Right lobe of liver (tissue), 6 donors: ENCODE data around the gene RGS3. TPM values are rescaled to one million over a fixed set of nuclear protein-coding genes. Genes with fewer than 3 reads are reported as not detected.

ENCODE experiments used
- ATAC-seq, 4 donors: fragments of 200-7000 bp; cut with Tn5 transposase; one replicate each; pipeline ENCODE4 v1.9.1; 2020; ENCODE audit warnings: mild to moderate bottlenecking in 4 of 4, moderate library complexity in 4 of 4
- DNase-seq, 3 donors: peaks; one replicate each; pipeline ENCODE4 v3.0.0-alpha.2; 2020
- H3K27ac ChIP-seq, 3 donors: fragments of 200-600 bp; one replicate each; pipeline ENCODE4 v1.8.0; 2022
- H3K27me3 ChIP-seq, 2 donors: fragments of 200-600 bp; one replicate each; pipeline ENCODE4 v1.8.0; 2022
- H3K36me3 ChIP-seq, 4 donors: fragments of 200-600 bp; sonication (generic) in 1 of 4; one replicate each; pipeline versions ENCODE4 v1.5.1 to v1.8.0; 2017 to 2022; ENCODE audit warnings: control low read depth in 1 of 4
- H3K4me1 ChIP-seq, 4 donors: fragments of 200-600 bp; sonication (generic) in 1 of 4; one replicate each; pipeline versions ENCODE4 v1.5.1 to v1.8.0; 2017 to 2022; ENCODE audit warnings: control low read depth in 1 of 4
- H3K4me3 ChIP-seq, 3 donors: fragments of 200-600 bp; one replicate each; pipeline ENCODE4 v1.8.0; 2022
- H3K9me3 ChIP-seq, 4 donors: fragments of 200-600 bp; sonication (generic) in 1 of 4; one replicate each; pipeline versions ENCODE4 v1.5.1 to v1.8.0; 2017 to 2022; ENCODE audit warnings: control low read depth in 1 of 4
- POLR2A ChIP-seq: fragments of 450-650 bp; IDR thresholded peaks from one replicate; pipeline ENCODE4 v1.6.1; 2017; ENCODE audit warnings: antibody characterized with exemption, mild to moderate bottlenecking
- WGBS: methylation state at CpG from one replicate; pipeline ENCODE4 v1.1.6; 2018; ENCODE audit warnings: low coverage, low lambda C conversion rate; ENCODE audit not compliant: insufficient coverage; ENCODE audit errors: missing lambda C conversion rate; 5-methylcytosine and 5-hydroxymethylcytosine counted together
- intact Hi-C, 2 donors: fragments of 100-400 bp; cut with DNase I; formaldehyde crosslinking; loops; one replicate each; pipeline versions ENCODE4 v1.11.2 to v1.14.1; 2022
- total RNA-seq, 6 experiments: library from RNA; depleted of rRNA in 2 of 6; stranded (reverse); fragments of >200 nt in 2 of 6; fragmentation: NEBNext Ultra II Directional in 3 of 6; extraction: Animal tissue kit (Norgen Biotek cat#: 25700) in 3 of 6; gene quantifications; one replicate each; pipeline versions ENCODE4 v1.1.0 to v1.2.4, GENCODE V29; 2016 to 2023
- TF ChIP-seq, protein P1 (sequence below), 4 donors: fragments of 200-600 bp in 3 of 4; fragments of 450-650 bp in 1 of 4; IDR thresholded peaks; one replicate each; pipeline versions ENCODE4 v1.5.1 to v1.8.0; 2016 to 2022; ENCODE audit warnings: antibody characterized with exemption in 4 of 4, mild to moderate bottlenecking in 2 of 4
- donor health status: DM: no; HTN: yes; CAD: no.
- donor health status: DM: no; HTN: no; CAD: no.
- donor health status: DM: no; HTN: no; CAD: no.
- donor health status: DM: no; HTN: yes; CAD: no.
- donor health status: DM: no; HTN: yes; CAD: no.

Gene RGS3
- total RNA-seq, 6 experiments from 2014 or later = 19.0 to 60.3 (median 31.0) TPM

DNA sequence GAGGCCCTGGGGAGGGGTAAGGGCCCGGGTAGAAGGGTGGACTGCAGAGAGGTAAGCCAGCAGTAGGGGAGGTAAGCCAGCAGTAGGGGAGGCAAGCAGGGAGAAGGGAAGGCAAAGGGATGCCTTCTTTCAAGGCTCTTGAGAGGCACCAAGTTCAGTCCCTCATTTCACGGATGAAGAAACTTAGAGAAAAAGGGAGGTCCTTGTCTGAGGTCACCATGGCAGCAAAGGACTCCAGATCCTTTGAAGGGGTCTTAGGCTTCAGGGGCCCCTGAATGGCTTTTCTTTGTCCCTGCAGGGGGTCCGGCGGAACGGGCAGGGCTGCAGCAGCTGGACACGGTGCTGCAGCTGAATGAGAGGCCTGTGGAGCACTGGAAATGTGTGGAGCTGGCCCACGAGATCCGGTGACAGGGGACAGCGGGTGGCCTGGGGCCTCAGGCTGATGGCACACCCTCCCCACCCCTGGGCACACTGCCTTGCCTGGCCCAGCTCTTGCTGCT lies 42.6 kb downstream of the RGS3 start:
- H3K4me1 ChIP-seq = peaks cover 0 to 56% (median 26%) of the 10 kb centered on the region in 4 donors
- WGBS = 90% methylated on average over 2 of the region's 9 CpGs

DNA sequence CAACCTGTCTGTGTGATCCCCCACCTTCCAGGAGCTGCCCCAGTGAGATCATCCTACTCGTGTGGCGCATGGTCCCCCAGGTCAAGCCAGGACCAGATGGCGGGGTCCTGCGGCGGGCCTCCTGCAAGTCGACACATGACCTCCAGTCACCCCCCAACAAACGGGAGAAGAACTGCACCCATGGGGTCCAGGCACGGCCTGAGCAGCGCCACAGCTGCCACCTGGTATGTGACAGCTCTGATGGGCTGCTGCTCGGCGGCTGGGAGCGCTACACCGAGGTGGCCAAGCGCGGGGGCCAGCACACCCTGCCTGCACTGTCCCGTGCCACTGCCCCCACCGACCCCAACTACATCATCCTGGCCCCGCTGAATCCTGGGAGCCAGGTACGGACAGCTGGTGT lies 43.7 kb downstream of the RGS3 start:
- no peaks in the 10 kb centered on the region for H3K9me3 ChIP-seq
- WGBS = 90% methylated on average over 5 of the region's 19 CpGs
- H3K27ac ChIP-seq = no peak overlapping the region
- intact Hi-C loops = no loop called here
- ATAC-seq (no peak), DNase-seq (no peak)
- TF ChIP-seq, protein P1, sequence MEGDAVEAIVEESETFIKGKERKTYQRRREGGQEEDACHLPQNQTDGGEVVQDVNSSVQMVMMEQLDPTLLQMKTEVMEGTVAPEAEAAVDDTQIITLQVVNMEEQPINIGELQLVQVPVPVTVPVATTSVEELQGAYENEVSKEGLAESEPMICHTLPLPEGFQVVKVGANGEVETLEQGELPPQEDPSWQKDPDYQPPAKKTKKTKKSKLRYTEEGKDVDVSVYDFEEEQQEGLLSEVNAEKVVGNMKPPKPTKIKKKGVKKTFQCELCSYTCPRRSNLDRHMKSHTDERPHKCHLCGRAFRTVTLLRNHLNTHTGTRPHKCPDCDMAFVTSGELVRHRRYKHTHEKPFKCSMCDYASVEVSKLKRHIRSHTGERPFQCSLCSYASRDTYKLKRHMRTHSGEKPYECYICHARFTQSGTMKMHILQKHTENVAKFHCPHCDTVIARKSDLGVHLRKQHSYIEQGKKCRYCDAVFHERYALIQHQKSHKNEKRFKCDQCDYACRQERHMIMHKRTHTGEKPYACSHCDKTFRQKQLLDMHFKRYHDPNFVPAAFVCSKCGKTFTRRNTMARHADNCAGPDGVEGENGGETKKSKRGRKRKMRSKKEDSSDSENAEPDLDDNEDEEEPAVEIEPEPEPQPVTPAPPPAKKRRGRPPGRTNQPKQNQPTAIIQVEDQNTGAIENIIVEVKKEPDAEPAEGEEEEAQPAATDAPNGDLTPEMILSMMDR (IDR thresholded peaks at IDR 0.05) = no peak
- TF ChIP-seq POLR2A = no peak
- no peaks in the 10 kb centered on the region for H3K27me3 ChIP-seq
- no peaks in the 10 kb centered on the region for H3K36me3 ChIP-seq
- no peak overlapping the region for H3K4me3 ChIP-seq
- peaks cover 0 to 64% (median 30%) of the 10 kb centered on the region in 4 donors for H3K4me1 ChIP-seq

More for the DNA sequence above, 42.6 kb downstream of the RGS3 start:
- Histone ChIP-seq H3K36me3 (no peaks in the 10 kb centered on the region), H3K27me3 (no peaks in the 10 kb centered on the region), H3K4me3 (peak overlapping the region in 1 of 3 donors; percentile 47), H3K9me3 (no peaks in the 10 kb centered on the region), H3K27ac (peak overlapping the region in 1 of 3 donors; percentile 29)
- no peak for ATAC-seq
- intact Hi-C loops = no loop called here
- no peak for TF ChIP-seq POLR2A
- TF ChIP-seq, protein P1 (IDR thresholded peaks at IDR 0.05) = no peak
- no peak for DNase-seq

DNA sequence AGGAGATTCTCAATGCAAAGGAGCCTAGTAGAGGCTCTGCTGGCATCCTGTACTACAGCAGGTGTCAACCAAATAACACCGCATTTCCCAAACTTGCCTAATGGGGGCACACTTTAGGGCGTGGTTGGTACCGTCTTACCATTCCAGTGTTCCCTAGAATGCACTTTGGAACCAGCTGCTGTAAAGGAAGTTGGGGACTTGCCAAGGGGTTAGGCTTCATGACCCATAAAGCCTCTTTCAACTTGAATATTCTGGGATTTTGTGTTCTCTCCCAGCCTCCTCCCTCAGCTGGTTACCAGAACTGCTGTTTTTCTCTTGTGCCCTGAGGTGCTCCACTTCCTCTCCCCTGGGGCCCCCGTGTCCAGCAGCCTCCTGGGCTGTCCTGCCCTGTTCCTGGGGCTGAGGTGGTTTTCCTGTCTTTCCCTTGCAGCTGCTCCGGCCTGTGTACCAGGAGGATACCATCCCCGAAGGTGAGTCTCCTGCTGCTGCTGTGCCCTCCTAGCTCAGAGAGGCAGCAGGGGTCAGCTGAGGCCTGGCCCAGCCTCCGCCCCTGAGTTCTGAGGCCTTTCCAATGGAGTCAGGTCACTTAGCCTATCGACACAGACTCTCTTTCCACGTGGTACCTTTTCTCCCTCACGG lies 44.7 kb downstream of the RGS3 start:
- Histone ChIP-seq H3K4me3 (no peak overlapping the region), H3K27ac (peak overlapping the region in 2 of 3 donors; percentile 33 to 38), H3K27me3 (no peaks in the 10 kb centered on the region), H3K36me3 (no peaks in the 10 kb centered on the region), H3K9me3 (no peaks in the 10 kb centered on the region), H3K4me1 (peaks cover 0 to 64% (median 30%) of the 10 kb centered on the region in 4 donors)
- no peak for DNase-seq
- TF ChIP-seq, protein P1 (IDR thresholded peaks at IDR 0.05) = peak; percentile 12 to 41 (median 20)
- TF ChIP-seq POLR2A = no peak
- 50% methylated on average over 8 of the region's 10 CpGs for WGBS
- ATAC-seq = peak in 3 of 4 donors; percentile 9 to 35 (median 28)
- intact Hi-C loops = no loop called here

DNA sequence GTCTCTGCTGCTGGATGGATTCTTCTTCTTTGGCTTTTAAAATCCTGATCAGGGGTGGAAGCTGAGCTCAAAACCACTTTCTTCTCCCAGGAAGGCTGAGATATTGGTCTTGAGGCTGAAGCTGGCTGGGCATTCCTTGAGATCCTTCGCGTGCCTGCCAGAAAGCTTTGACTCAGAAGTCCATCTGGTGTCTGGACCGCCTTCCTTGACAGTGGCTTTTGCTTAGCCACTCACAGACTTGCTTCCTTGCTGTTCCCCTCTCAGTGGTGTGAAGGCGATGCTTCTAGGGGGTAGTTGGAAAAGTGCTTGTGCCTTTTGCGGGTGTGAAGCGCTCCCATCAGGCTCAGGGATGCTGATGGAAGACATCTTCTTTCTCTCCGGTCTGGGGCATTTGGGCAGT lies 45.9 kb downstream of the RGS3 start:
- H3K4me1 ChIP-seq = peaks cover 0 to 57% (median 23%) of the 10 kb centered on the region in 4 donors
- ATAC-seq (no peak), DNase-seq (no peak)
- H3K4me3 ChIP-seq = no peak overlapping the region
- H3K27me3 ChIP-seq = no peaks in the 10 kb centered on the region
- intact Hi-C loops = no loop called here
- no peak overlapping the region for H3K27ac ChIP-seq
- TF ChIP-seq, protein P1 (IDR thresholded peaks at IDR 0.05) = no peak
- no peak for TF ChIP-seq POLR2A
- H3K36me3 ChIP-seq = peaks cover 0 to 1% (median 0%) of the 10 kb centered on the region in 4 donors
- WGBS = 83% methylated on average over 7 of the region's 7 CpGs
- H3K9me3 ChIP-seq = no peaks in the 10 kb centered on the region
